HG02798 (cell line): ENCODE measurements around the gene NR3C1.
"Not testable (repeated sequence)": the region's sequence is repeated elsewhere in the genome, so short reads cannot be mapped to it uniquely, and the experiment has no call there.

Experiments
- ATAC-seq: cut with Tn5 transposase; IDR thresholded peaks from one replicate; pipeline ENCODE4 v1.9.1; 2021; ENCODE audit warnings: mild to moderate bottlenecking; ENCODE audit not compliant: unreplicated experiment, poor library complexity

Gene NR3C1

GRCh38 chr5:143341807-143342570, 61.5 kb downstream of the NR3C1 start:
- ATAC-seq: no peak

- no peak for ATAC-seq
These were observed 62.4 kb downstream of the NR3C1 start for GRCh38 chr5:143340891-143341685.

- no peak for ATAC-seq
These were observed 64.7 kb downstream of the NR3C1 start for GRCh38 chr5:143338658-143339366.

- no peak for ATAC-seq
These were observed 65.5 kb downstream of the NR3C1 start for GRCh38 chr5:143337946-143338345.

- ATAC-seq: no peak
These were observed 67.0 kb downstream of the NR3C1 start for GRCh38 chr5:143336485-143336884.

GRCh38 chr5:143334903-143335302, 68.6 kb downstream of the NR3C1 start:
- ATAC-seq: no peak

GRCh38 chr5:143334380-143334779, 69.1 kb downstream of the NR3C1 start:
- ATAC-seq: not testable (repeated sequence)

- no peak for ATAC-seq
These were observed 71.5 kb downstream of the NR3C1 start for GRCh38 chr5:143331956-143332355.

- no peak for ATAC-seq
These were observed 73.6 kb downstream of the NR3C1 start for GRCh38 chr5:143329843-143330242.

GRCh38 chr5:143328589-143329220, 74.8 kb downstream of the NR3C1 start:
- ATAC-seq: no peak

GRCh38 chr5:143325086-143325485, 78.4 kb downstream of the NR3C1 start:
- not testable (repeated sequence) for ATAC-seq

GRCh38 chr5:143322931-143323630, 80.4 kb downstream of the NR3C1 start:
- not testable (repeated sequence) for ATAC-seq

- ATAC-seq: no peak
These were observed 81.3 kb downstream of the NR3C1 start for GRCh38 chr5:143322176-143322575.

GRCh38 chr5:143319437-143320227, 83.9 kb downstream of the NR3C1 start:
- ATAC-seq: no peak

GRCh38 chr5:143318833-143319232, 84.7 kb downstream of the NR3C1 start:
- no peak for ATAC-seq

- ATAC-seq: no peak
These were observed 85.2 kb downstream of the NR3C1 start for GRCh38 chr5:143318270-143318669.

GRCh38 chr5:143316844-143317631, 86.4 kb downstream of the NR3C1 start:
- ATAC-seq: no peak

GRCh38 chr5:143316337-143316736, 87.1 kb downstream of the NR3C1 start:
- ATAC-seq: no peak
